ENCODE measurements around the gene ODAD3. TPM values are rescaled to one million over a fixed set of nuclear protein-coding genes. Genes with fewer than 3 reads are reported as not detected.

The ODAD3 gene
- total and polyA plus RNA-seq, 2 experiments from 2014 or later, result 1.3 to 1.9 TPM

- peaks cover 10% of the 10 kb centered on the region for H3K79me2 ChIP-seq
- H3K4me1 ChIP-seq (ENCODE audit: insufficient read depth), result peaks cover 24% of the 10 kb centered on the region
- H3K27ac ChIP-seq, result no peak overlapping the region
- no peak overlapping the region for H2AFZ ChIP-seq
- peak; percentile 69 for DNase-seq (ENCODE audit: low spot score)
- no peaks in the 10 kb centered on the region for H4K20me1 ChIP-seq (ENCODE audit: insufficient read depth, poor library complexity, severe bottlenecking)
- TF ChIP-seq CTCF (IDR thresholded peaks at IDR 0.05; ENCODE audit: poor library complexity), result peak; percentile 55
- no peak for TF ChIP-seq EZH2 (IDR thresholded peaks at IDR 0.05; ENCODE audit: borderline replicate concordance)
- no peak for TF ChIP-seq EZH2phosphoT487 (IDR thresholded peaks at IDR 0.05; ENCODE audit: low read depth, severe bottlenecking, unreplicated experiment)
- H3K36me3 ChIP-seq (replicated peaks; ENCODE audit: insufficient read depth, low read depth), result no peaks in the 10 kb centered on the region
- WGBS (ENCODE audit: low lambda C conversion rate, missing lambda C conversion rate), result 64% methylated on average over 8 of the region's 8 CpGs
- H3K4me2 ChIP-seq, result no peak overlapping the region
- H3K9me3 ChIP-seq (ENCODE audit: low read depth), result no peaks in the 10 kb centered on the region
- no peaks in the 10 kb centered on the region for H3K27me3 ChIP-seq
- H3K9me2 ChIP-seq (replicated peaks; ENCODE audit: insufficient read depth), result no peaks in the 10 kb centered on the region
- no peak overlapping the region for H3K4me3 ChIP-seq
Observed at GRCh38 chr19:11378319-11379189, 56.4 kb downstream of the ODAD3 start.

- TF ChIP-seq EZH2phosphoT487 (IDR thresholded peaks at IDR 0.05; ENCODE audit: low read depth, severe bottlenecking, unreplicated experiment) (no peak), EZH2 (IDR thresholded peaks at IDR 0.05; ENCODE audit: borderline replicate concordance) (no peak), CTCF (IDR thresholded peaks at IDR 0.05; ENCODE audit: poor library complexity) (no peak)
Observed at GRCh38 chr19:11377756-11378155, 57.2 kb downstream of the ODAD3 start.

GRCh38 chr19:11377237-11377636 lies 57.7 kb downstream of the ODAD3 start:
- peaks cover 6% of the 10 kb centered on the region for H3K79me2 ChIP-seq
- no peak overlapping the region for H2AFZ ChIP-seq
- peak; percentile 39 for DNase-seq (ENCODE audit: low spot score)
- no peaks in the 10 kb centered on the region for H3K36me3 ChIP-seq (replicated peaks; ENCODE audit: insufficient read depth, low read depth)
- H3K4me1 ChIP-seq (ENCODE audit: insufficient read depth), result peaks cover 19% of the 10 kb centered on the region
- peak overlapping the region; percentile 6 for H3K27ac ChIP-seq
- H3K4me2 ChIP-seq, result no peak overlapping the region
- H4K20me1 ChIP-seq (ENCODE audit: insufficient read depth, poor library complexity, severe bottlenecking), result no peaks in the 10 kb centered on the region
- H3K27me3 ChIP-seq, result no peaks in the 10 kb centered on the region
- no peak for TF ChIP-seq EZH2 (IDR thresholded peaks at IDR 0.05; ENCODE audit: borderline replicate concordance)
- no peak for TF ChIP-seq EZH2phosphoT487 (IDR thresholded peaks at IDR 0.05; ENCODE audit: low read depth, severe bottlenecking, unreplicated experiment)
- TF ChIP-seq CTCF (IDR thresholded peaks at IDR 0.05; ENCODE audit: poor library complexity), result no peak
- H3K9me2 ChIP-seq (replicated peaks; ENCODE audit: insufficient read depth), result no peaks in the 10 kb centered on the region
- H3K4me3 ChIP-seq, result no peak overlapping the region
- H3K9me3 ChIP-seq (ENCODE audit: low read depth), result no peaks in the 10 kb centered on the region

More at GRCh38 chr19:11377756-11378155, 57.2 kb downstream of the ODAD3 start:
- peaks cover 22% of the 10 kb centered on the region for H3K4me1 ChIP-seq (ENCODE audit: insufficient read depth)
- H3K4me3 ChIP-seq, result no peak overlapping the region
- DNase-seq (ENCODE audit: low spot score), result no peak
- no peaks in the 10 kb centered on the region for H3K27me3 ChIP-seq
- 98% methylated on average over 3 of the region's 3 CpGs for WGBS (ENCODE audit: low lambda C conversion rate, missing lambda C conversion rate)
- H4K20me1 ChIP-seq (ENCODE audit: insufficient read depth, poor library complexity, severe bottlenecking), result no peaks in the 10 kb centered on the region
- no peak overlapping the region for H2AFZ ChIP-seq
- H3K79me2 ChIP-seq, result peaks cover 10% of the 10 kb centered on the region
- no peaks in the 10 kb centered on the region for H3K9me2 ChIP-seq (replicated peaks; ENCODE audit: insufficient read depth)
- no peak overlapping the region for H3K27ac ChIP-seq
- no peak overlapping the region for H3K4me2 ChIP-seq
- H3K36me3 ChIP-seq (replicated peaks; ENCODE audit: insufficient read depth, low read depth), result no peaks in the 10 kb centered on the region
- no peaks in the 10 kb centered on the region for H3K9me3 ChIP-seq (ENCODE audit: low read depth)

Data from hepatocyte (in vitro differentiated cells).